DMS53 treated with DMSO at 0.1 percent for 48 hours (cell line): ENCODE results near the gene SPATA2.
A peak's percentile ranks its signal among the peaks of the same experiment; 100 is the strongest.
"Not testable (repeated sequence)": the region's sequence is repeated elsewhere in the genome, so short reads cannot be mapped to it uniquely, and the experiment has no call there.

Source experiments
- DNase-seq: peaks from one replicate; lab custom pipeline; 2025; ENCODE audit not compliant: unreplicated experiment; lab: John Stamatoyannopoulos, UW

SPATA2 gene

DNA sequence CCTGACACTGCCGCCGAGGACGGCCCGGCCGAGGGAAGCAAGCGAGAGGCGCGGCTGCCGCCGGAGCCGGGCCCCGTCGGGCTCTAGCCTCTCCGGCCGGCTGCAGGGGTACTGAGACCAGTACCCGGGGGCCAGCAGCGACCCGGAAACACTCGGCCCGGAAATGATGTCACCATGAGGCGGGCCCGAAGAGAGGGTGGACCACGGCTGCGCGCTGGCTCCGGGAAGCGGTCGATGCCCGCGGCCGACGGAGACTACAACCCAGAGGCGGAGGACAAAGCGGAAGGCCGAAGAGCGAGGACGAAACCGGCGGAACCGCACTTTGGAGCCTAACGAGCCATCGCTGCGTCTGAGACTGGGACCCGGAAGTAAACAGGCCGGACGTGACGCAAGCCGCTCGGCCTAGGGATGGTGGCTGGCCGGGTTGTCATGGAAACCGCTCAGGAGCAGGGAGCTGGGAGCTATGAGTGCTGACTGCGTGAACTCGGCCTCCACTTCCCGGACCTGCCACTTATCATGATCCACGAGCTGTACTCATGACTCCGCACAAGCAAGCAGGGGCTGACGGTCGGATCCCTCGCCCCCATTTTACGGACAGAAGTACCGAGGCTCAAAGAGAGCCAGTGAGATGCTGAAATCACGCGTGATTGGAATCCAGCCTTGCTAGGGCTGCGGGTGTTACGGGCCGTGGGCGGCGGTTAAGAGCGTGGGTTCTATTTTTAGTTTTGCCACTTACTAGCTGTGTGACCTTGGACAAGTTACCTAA lies at the start of gene SPATA2:
Gene SPATA2 (minus strand): TSS at position 150 of the 766 bp plus-strand sequence. CDS start 7,039 bp downstream, outside the sequence.
- DNase-seq = peak; percentile 94

- no peak for DNase-seq
These were observed 46.1 kb upstream of the SPATA2 start for GRCh38 chr20:49961413-49961812.

GRCh38 chr20:49957089-49957938 lies 42.0 kb upstream of the SPATA2 start:
- DNase-seq = not testable (repeated sequence)

GRCh38 chr20:49956689-49957088 lies 41.4 kb upstream of the SPATA2 start:
- DNase-seq = no peak

DNA sequence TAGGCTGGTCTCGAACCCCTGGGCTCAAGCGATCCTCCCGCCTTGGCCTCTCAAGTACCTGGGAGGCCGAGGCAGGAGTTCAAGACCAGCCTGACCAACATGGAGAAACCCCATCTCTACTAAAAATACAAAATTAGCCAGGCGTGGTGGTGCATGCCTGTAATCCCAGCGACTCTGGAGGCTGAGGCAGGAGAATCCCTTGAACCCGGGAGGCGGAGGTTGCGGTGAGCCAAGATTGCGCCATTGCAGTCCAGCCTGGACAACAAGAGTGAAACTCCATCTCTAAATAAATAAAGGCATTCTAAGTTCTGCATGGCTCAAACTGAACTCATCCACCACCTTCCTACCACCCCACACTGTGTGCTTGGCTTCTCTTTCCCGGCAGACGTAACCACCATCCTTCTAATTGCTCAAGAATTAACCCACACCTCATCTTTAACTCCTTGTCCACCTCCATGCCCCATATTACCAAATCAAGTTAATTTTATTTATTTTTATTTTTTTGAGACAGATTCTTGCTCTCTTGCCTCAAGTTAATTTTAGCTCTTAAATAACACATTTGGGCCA lies 40.6 kb upstream of the SPATA2 start:
- DNase-seq = not testable (repeated sequence)

DNA sequence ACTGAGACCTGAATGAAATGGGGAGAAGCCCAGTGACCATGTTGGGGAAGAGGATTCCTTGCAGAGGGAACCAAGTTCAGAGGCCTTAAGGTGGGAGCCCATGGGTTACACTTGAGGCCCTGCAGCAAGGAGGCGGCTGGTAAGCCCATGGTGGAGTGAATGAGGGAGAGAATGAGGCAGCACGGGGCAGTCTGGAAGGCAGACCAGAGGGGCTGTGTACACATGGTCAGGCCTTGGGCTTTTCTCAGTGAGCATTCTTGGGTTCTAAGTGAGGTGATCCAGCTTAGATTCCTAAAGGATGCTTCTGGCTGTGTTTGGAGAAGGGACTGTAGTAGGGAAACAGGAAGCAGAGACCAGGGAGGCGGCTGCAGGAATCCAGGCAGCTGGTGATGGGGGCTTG lies 39.8 kb upstream of the SPATA2 start:
- DNase-seq = no peak

- DNase-seq = no peak
These were observed 35.8 kb upstream of the SPATA2 start for GRCh38 chr20:49951151-49951550.

GRCh38 chr20:49948809-49949507 lies 33.6 kb upstream of the SPATA2 start:
- DNase-seq = no peak

DNA sequence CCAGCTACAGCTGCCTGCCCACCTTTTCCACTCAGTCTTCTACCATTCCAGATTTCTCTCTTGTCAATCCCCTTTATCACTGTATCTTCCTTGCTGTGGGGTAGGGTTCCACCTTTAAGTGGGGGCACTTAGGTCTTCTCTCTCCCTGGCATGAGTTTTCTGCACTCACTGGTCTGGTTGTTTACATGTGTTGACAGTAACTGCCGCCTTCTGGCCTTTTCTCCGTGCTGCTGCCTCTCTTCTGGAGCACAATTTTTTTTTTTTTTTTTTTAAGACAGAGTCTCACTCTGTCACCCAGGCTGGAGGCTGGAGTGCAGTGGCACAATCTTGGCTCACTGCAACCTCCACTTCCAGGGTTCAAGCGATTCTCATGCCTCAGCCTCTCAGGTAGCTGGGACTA lies 32.8 kb upstream of the SPATA2 start:
- DNase-seq = no peak

DNA sequence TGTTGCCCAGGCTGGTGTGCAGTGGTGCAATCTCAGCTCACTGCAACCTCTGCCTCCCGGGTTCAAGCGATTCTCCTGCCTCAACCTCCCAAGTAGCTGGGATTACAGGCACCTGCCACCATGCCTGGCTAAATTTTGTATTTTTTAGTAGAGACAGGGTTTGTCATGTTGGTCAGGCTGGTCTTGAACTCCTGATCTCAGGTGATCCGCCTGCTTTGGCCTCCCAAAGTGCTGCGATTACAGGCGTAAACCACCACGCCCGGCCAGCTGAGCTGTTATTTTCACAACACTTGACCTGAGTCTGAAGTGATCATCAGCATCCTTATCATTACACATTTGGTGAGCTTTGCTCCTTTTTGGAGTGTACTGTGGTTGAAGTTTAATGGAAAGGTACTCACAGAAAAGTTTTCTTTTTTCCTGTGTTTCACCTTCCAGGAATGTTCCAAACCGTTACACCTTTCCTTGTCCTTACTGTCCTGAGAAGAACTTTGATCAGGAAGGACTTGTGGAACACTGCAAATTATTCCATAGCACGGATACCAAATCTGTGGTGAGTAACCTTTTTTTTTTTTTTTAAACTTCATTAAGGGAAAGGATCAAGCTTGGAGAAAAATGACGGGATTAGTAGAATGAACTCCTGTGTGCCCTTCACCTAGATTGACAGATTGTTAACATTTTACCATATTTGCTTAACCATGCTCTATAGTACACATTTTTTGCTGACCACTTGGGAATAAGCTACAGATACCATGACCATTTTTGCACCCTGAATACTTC lies 30.6 kb upstream of the SPATA2 start:
- no peak for DNase-seq

DNA sequence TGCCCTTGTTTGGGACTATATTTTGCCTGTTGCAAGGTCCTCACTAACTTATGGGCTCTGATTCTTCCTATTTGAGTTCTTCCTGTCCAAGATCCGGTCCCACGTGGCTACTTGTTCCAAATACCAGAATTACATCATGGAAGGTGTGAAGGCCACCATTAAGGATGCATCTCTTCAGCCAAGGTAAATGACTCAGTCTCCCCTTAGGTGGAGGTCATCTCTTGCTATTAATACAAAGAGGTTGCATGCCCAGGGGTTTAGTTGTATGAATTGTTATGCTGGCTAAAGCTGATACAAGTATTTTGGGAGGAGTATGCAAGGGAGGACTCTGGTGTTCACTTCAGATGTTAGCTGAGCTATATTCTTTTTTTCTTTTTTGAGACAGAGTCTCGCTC lies 30.0 kb upstream of the SPATA2 start:
- DNase-seq = no peak

GRCh38 chr20:49942942-49943341 lies 27.6 kb upstream of the SPATA2 start:
- DNase-seq = no peak

DNA sequence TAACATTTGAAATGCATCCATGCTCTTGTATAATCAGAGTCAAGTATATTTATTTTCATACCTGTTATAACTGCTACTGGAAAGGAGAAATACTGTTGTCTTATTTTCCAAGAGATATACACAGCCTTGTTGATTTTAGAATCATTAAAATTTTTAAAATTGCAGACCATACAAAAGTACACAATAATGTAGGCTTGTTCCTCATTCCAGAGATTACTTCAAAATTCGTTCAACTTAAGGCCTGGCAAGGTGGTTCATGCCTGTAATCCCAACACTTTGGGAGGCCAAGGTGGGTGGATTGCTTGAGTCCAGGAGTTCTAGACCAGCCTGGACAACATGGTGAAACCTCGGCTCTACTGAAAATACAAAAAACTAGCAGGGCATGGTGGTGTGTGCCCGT lies 27.0 kb upstream of the SPATA2 start:
- DNase-seq = no peak

GRCh38 chr20:49941456-49941855 lies 26.1 kb upstream of the SPATA2 start:
- no peak for DNase-seq

GRCh38 chr20:49938173-49939163 lies 23.1 kb upstream of the SPATA2 start:
- DNase-seq = no peak

GRCh38 chr20:49937027-49937929 lies 21.9 kb upstream of the SPATA2 start:
- no peak for DNase-seq

- peak; percentile 74 for DNase-seq
These were observed 21.1 kb upstream of the SPATA2 start, which contains the start of gene RNF114 for GRCh38 chr20:49936153-49937026. TSS of gene RNF114 (plus strand) at chr20:49936397. CDS start at chr20:49936413, 16 bp downstream.
